HAP-1 (cell line): ENCODE data around the gene SEZ6L2.
A peak's percentile ranks its signal among the peaks of the same experiment; 100 is the strongest.

Source experiments
- DNase-seq, 2 experiments: peaks; one replicate each; pipeline ENCODE4 v3.0.0-alpha.2; 2016 to 2020; ENCODE audit warnings: low spot score in 2 of 2
- H3K27me3 ChIP-seq: fragments of 250-450 bp; sonication (Bioruptor Pico); 2 replicates; pipeline ENCODE4 v1.5.1; 2020; ENCODE audit warnings: low read depth, mild to moderate bottlenecking, moderate library complexity
- H3K36me3 ChIP-seq: fragments of 250-450 bp; sonication (Bioruptor Pico); replicated peaks from 2 replicates; pipeline ENCODE4 v1.5.1; 2020; ENCODE audit warnings: mild to moderate bottlenecking
- H3K4me1 ChIP-seq: fragments of 250-450 bp; sonication (Bioruptor Pico); 2 replicates; pipeline ENCODE4 v1.5.1; 2020; ENCODE audit warnings: mild to moderate bottlenecking
- H3K4me3 ChIP-seq: fragments of 250-450 bp; sonication (Bioruptor Pico); 2 replicates; pipeline ENCODE4 v1.5.1; 2020; ENCODE audit warnings: mild to moderate bottlenecking, moderate library complexity
- H3K9me3 ChIP-seq: fragments of 250-450 bp; sonication (Bioruptor Pico); 2 replicates; pipeline ENCODE4 v1.5.1; 2020; ENCODE audit warnings: mild to moderate bottlenecking, moderate library complexity
- in situ Hi-C: fragments of 300-500 bp; cut with MboI; formaldehyde crosslinking; loops from 3 replicates; pipeline ENCODE4 v1.14.3; 2020; ENCODE audit warnings: low sequenced_read_pairs, inconsistent platforms, mixed read lengths

SEZ6L2 gene

GRCh38 chr16:29904947-29905346 is 5.6 kb upstream of the SEZ6L2 start:
- Histone ChIP-seq H3K4me3 (no peak overlapping the region), H3K4me1 (no peaks in the 10 kb centered on the region; the same call in 1 of the 2 replicates), H3K36me3 (no peaks in the 10 kb centered on the region), H3K9me3 (no peaks in the 10 kb centered on the region), H3K27me3 (no peaks in the 10 kb centered on the region)
- no peak for DNase-seq
- in situ Hi-C loops: no loop called here

DNA sequence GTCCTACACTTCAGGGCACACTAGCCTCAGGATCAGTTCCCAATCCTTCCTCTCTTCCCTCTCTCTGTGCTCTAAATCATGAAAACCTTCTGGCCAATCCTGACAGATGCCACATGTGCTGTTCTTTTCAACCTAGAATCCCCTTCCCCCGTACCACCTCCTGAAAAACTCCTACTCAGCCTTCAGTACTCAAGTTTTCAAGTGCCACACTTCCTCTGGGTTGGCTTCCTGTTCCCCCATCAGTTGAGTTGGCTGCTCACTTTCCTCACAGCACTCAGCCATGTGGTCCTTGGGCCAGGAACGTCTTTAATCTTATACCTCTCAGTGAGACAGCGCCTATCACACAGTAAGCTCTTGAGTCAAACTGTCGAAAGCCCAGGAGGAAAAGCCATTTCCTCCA is 4.2 kb upstream of the SEZ6L2 start:
- Histone ChIP-seq H3K4me3 (no peak overlapping the region), H3K36me3 (no peaks in the 10 kb centered on the region), H3K27me3 (no peaks in the 10 kb centered on the region), H3K9me3 (no peaks in the 10 kb centered on the region), H3K4me1 (peaks cover 6% of the 10 kb centered on the region)
- no peak for DNase-seq
- in situ Hi-C loops: no loop called here

- Histone ChIP-seq H3K9me3 (no peaks in the 10 kb centered on the region), H3K4me3 (no peak overlapping the region), H3K27me3 (no peaks in the 10 kb centered on the region), H3K36me3 (no peaks in the 10 kb centered on the region), H3K4me1 (peaks cover 7% of the 10 kb centered on the region)
- in situ Hi-C loops: no loop called here
- no peak for DNase-seq
Measured at GRCh38 chr16:29901607-29901945, 2.2 kb upstream of the SEZ6L2 start.

GRCh38 chr16:29900888-29901606 is 1.7 kb upstream of the SEZ6L2 start:
- in situ Hi-C loops: no loop called here
- peak overlapping the region; percentile 45 for H3K4me3 ChIP-seq
- H3K36me3 ChIP-seq: no peaks in the 10 kb centered on the region
- H3K27me3 ChIP-seq: no peaks in the 10 kb centered on the region
- no peaks in the 10 kb centered on the region for H3K9me3 ChIP-seq
- H3K4me1 ChIP-seq: peaks cover 7% of the 10 kb centered on the region
- DNase-seq: no peak

DNA sequence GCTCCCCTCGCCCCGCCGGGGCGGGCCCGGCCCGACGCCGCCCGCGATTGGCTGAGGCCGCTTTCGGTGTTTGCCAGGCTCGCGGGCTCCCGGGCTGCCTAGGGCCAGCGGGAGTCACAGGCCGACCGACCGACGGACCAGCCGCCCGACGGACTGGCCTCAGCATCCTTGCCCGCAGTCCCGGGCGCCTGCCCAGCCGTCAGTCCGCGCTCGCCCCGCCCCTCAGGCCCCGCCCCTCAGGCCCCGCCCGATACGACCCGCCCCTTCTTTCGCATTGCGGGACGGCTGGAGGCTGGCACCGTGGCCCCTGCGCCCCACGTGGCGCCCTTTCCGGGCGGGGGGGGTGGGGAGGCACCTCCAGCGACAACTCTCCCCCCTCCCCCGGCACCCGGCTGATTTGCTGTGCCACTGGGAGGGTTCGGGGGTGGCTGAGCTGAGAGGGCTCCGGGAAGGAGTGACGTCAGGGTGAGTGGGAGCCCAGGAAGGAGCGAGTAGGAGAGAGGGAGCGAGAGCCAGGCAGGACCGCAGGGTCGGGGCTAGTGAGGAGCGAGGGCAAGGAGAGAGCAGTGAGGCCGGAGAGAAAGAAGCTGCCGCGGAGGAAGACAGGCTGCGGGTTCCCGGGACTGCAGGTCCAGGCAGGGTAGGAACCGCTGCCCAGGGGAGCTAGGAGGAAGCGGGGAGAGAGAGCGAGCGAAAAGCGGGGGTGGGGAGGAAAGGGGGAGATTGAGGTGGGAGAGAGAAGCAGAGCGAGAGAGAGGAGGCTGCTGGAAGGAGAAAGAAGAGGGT is 945 bp upstream of the SEZ6L2 start, which contains the start of gene ASPHD1:
Gene ASPHD1, plus strand, starts transcription at position 387 of the 786 bp plus-strand sequence. CDS start 484 bp downstream, outside the sequence.
- Histone ChIP-seq H3K4me3 (peak within 1 kb of the TSS; percentile 45), H3K36me3 (no peaks in the 10 kb centered on the region), H3K4me1 (peaks cover 7% of the 10 kb centered on the region), H3K9me3 (no peaks in the 10 kb centered on the region), H3K27me3 (no peaks in the 10 kb centered on the region)
- in situ Hi-C loops: no loop called here
- peak; percentile 42 to 75 for DNase-seq

DNA sequence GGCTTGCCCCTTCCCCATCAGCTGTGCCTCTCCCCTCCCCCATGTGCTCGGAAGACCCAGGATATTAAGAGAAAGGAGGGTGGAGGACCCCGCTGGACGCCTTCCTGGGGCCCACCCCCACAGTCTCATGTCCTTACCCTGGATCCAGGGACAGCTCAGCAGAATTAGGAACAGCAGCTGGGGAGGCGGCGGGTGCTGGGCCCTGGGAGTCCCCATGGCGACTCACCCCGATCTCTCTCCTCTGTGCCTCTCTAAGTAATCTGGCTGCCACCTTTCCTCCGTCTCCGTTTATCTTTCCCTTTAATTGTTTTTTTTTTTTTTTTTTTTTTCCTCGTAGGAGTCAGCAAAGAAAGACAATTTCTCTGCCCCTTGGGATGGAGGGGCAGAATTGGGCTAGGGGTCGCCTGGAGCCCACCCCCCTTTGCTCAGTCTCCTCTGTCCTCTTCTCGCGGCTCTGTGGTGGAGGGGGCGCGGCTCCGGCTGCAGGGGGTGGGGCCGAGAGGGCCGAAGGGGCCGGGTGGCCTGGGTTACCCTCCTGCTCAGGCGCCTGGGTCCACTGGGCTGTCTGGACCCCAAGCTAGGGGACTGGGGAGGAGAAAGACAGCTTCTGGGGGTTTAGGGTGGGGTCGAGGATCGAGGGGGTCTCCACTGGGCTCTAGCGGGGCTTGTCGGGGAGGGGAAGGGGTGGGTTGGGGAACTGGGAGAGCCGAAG is 390 bp downstream of the SEZ6L2 start:
- Histone ChIP-seq H3K27me3 (no peaks in the 10 kb centered on the region), H3K36me3 (no peaks in the 10 kb centered on the region), H3K9me3 (no peaks in the 10 kb centered on the region), H3K4me1 (peaks cover 7% of the 10 kb centered on the region), H3K4me3 (peak overlapping the region; percentile 45)
- in situ Hi-C loops: no loop called here
- peak in 1 of 2 experiments; percentile 77 for DNase-seq

DNA sequence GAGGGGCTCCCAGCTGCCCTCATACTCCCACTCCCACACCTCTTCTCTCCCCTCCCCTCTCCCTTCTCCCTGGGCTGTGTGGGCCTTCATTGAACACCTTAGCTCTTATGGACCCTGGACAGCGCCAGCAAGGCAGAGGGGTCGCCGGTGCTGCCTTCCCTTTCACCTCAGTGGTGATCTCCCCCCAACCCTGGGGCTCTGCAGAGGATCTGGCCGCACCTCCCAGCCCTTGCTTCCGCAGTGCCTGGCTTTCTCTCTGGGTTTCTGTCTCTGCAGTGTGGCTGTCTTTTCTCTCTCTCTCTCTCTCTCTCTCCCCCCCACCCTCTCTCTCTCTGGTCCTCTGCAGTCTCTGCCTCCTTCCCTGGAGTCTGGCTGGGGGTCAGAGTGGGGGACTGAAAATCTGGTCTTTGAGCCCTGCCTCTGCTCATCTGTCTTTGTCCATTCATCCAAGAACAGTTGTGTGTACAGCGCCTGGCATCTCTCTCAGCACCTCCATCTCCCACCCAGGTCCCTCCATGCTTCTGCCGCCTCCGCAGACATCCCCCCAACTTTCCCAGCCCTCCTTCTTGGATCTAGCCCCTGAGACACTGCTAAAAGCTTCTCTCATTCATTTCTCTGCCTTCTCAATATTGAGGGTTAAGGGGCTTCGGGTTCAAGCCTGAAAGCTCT is 1.1 kb downstream of the SEZ6L2 start:
- Histone ChIP-seq H3K4me1 (peaks cover 7% of the 10 kb centered on the region), H3K9me3 (no peaks in the 10 kb centered on the region), H3K27me3 (no peaks in the 10 kb centered on the region), H3K36me3 (no peaks in the 10 kb centered on the region), H3K4me3 (peak overlapping the region; percentile 45)
- DNase-seq: no peak
- in situ Hi-C loops: no loop called here

DNA sequence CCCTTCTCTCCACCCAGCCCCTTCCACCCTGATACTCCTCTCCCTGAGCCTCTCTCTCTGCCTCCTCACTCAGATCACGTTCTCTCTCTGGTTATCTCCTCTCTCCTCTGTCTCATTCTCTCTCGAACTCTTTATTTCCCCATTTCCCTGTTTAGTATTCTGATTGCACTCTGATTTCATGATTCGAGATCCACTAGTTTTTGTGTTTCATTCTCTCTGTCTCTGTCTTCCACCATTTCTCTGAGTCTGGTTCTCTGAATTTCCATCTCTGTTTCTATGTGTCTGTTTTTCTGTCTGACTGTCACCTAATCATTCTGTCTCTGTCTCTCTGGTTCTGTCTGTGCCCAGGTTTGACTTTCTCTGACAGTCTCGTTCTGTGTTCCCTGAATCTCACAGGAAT is 2.0 kb downstream of the SEZ6L2 start:
- Histone ChIP-seq H3K27me3 (no peaks in the 10 kb centered on the region), H3K4me3 (no peak overlapping the region)

DNA sequence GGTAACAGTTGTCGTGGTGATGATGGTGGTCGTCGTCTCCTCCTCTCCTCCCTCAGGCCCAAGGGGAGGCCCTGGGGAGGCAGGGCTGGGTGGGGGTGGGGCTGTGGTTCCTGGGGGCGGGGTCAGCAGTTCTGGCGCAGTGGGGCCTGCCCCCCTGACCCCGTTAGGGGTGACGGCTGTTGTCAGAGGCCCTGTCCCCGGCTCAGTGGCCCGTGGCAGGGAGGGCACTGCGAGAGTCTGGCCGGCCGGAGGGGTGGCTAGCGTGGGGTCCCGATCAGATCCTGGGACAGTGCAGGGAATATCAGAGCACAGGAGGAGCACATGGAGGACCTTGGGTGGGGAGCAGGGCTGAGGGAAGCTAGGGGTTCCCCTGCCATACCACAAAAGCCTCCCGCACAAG is 2.5 kb downstream of the SEZ6L2 start:
- in situ Hi-C loops: no loop called here
- Histone ChIP-seq H3K9me3 (no peaks in the 10 kb centered on the region), H3K4me3 (no peak overlapping the region), H3K4me1 (peaks cover 7% of the 10 kb centered on the region), H3K27me3 (no peaks in the 10 kb centered on the region), H3K36me3 (no peaks in the 10 kb centered on the region)
- DNase-seq: no peak

More for the DNA sequence above, 2.0 kb downstream of the SEZ6L2 start:
- no peak for DNase-seq
- Histone ChIP-seq H3K4me1 (peaks cover 7% of the 10 kb centered on the region), H3K9me3 (no peaks in the 10 kb centered on the region), H3K36me3 (no peaks in the 10 kb centered on the region)
- in situ Hi-C loops: no loop called here

GRCh38 chr16:29894352-29894751 is 5.0 kb downstream of the SEZ6L2 start:
- H3K4me3 ChIP-seq: no peak overlapping the region
- H3K4me1 ChIP-seq: peaks cover 3% of the 10 kb centered on the region; the same call in 1 of the 2 replicates
- in situ Hi-C loops: no loop called here
- no peaks in the 10 kb centered on the region for H3K27me3 ChIP-seq
- H3K9me3 ChIP-seq: no peaks in the 10 kb centered on the region
- no peak for DNase-seq
- H3K36me3 ChIP-seq: no peaks in the 10 kb centered on the region

GRCh38 chr16:29893553-29893952 is 5.8 kb downstream of the SEZ6L2 start:
- no peak for DNase-seq
- Histone ChIP-seq H3K9me3 (no peaks in the 10 kb centered on the region), H3K27me3 (no peaks in the 10 kb centered on the region), H3K36me3 (no peaks in the 10 kb centered on the region), H3K4me3 (no peak overlapping the region), H3K4me1 (peaks cover under 1% of the 10 kb centered on the region; the same call in 1 of the 2 replicates)
- in situ Hi-C loops: no loop called here

GRCh38 chr16:29892458-29892813 is 6.9 kb downstream of the SEZ6L2 start:
- no peaks in the 10 kb centered on the region for H3K4me1 ChIP-seq
- in situ Hi-C loops: no loop called here
- no peak overlapping the region for H3K4me3 ChIP-seq
- H3K36me3 ChIP-seq: no peaks in the 10 kb centered on the region
- no peaks in the 10 kb centered on the region for H3K27me3 ChIP-seq
- no peak for DNase-seq
- no peaks in the 10 kb centered on the region for H3K9me3 ChIP-seq

DNA sequence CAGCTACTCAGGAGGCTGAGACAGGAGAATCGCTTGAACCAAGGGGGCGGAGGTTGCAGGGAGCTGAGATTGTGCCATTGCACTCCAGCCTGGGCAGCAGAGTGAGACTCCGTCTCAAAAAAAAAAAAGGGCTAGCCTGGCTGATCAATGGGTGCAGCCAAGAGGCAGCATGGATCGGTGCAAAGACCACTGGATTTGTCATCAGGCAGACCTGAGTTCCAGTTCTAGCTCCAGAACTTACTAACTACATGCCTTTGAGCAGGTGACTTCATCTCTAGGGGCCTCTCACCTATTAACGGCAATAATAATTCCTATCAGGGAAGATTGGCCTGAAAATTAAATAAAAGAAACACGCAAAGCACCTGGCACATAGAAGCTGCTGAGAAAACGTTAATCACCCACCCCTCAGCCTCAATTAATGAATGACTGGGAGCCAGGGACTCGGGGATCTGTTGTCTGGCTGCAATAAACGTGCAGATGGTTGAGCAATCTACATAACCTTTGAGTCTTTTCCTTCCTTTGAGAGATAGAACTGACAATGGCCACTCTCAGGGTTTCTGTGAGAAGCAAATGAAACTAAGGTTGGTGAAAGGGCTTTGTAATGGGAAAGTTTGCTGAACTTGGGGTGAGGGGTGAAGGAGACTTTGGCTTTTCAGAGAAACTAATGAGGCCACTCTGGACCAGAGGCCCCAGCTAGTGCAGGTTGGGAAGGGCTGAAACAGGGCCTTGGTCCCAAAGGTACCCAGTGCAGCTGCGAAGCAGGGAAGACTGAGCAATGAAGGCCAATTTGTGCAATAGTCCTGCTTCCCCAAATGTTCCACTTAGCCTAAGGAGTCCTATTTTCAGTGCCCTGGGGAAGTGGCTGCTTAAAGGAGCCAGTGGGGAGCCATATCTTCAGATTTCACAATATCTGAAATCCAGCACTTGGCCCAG is 7.6 kb downstream of the SEZ6L2 start:
- Histone ChIP-seq H3K4me3 (no peak overlapping the region), H3K36me3 (no peaks in the 10 kb centered on the region), H3K27me3 (no peaks in the 10 kb centered on the region), H3K9me3 (no peaks in the 10 kb centered on the region), H3K4me1 (no peaks in the 10 kb centered on the region)
- in situ Hi-C loops: no loop called here
- no peak for DNase-seq
